GM19452 (cell line): ENCODE results near the gene SLC24A3.

Source experiments
- ATAC-seq: cut with Tn5 transposase; IDR thresholded peaks from one replicate; pipeline ENCODE4 v1.9.1; 2021; ENCODE audit not compliant: unreplicated experiment

Gene SLC24A3

DNA sequence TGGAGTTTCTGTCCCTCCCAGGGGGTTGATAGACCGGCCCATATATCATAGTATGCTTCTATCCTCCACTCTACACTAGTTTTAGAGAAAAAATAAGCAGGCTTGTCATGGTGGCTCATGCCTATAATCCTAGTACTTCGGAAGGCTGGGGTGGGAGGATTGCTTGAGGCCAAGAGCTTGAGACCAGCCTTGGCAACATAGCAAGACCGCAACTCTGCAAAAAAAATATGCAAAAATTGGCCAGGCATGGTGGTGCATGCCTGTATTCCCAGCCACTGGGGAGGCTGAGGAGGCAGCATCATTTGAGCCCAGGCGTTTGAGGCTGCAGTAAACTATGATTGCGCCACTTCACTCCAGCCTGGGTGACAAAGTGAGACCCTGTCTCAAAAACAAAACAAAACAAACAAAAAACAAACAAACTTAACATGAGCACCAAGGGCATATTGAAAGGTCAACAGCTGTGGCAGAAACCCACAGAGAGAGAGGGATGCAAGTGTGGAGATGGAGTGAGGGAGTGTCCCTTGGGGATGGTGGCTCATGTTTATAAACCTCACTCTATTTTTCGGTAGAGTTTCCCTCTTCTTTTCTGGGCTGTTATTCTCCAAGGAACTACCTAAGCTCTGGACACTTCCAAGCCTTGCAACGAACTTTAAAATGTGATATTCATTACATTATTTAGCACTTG, 24.1 kb downstream of the SLC24A3 start:
- ATAC-seq, result no peak

- no peak for ATAC-seq
These were observed 29.0 kb downstream of the SLC24A3 start for GRCh38 chr20:19241440-19241839.

- ATAC-seq, result no peak
These were observed 31.8 kb downstream of the SLC24A3 start for GRCh38 chr20:19244291-19244690.

GRCh38 chr20:19249106-19249879, 36.9 kb downstream of the SLC24A3 start:
- ATAC-seq, result no peak

GRCh38 chr20:19250346-19250745, 37.9 kb downstream of the SLC24A3 start:
- ATAC-seq, result no peak

DNA sequence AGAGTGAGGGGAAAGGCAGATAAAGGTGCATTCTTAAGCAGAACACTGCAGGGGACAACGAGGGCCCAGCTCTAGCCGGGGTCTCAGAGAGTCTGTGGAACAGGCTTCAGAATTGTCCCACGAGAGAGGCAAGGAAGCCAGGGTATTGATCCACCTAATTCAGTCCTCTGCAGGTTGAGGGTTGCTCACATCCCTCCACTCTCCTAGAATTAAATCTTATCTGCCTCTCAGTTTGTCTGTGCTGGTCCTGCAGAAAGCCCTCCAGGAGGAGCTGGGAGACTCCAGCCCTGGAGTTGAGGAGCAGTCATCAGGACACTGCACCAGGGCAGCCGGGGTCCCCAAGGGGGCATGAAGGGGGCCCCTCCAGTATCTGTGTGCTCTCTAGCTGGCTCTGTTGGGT, 39.1 kb downstream of the SLC24A3 start:
- ATAC-seq, result no peak

DNA sequence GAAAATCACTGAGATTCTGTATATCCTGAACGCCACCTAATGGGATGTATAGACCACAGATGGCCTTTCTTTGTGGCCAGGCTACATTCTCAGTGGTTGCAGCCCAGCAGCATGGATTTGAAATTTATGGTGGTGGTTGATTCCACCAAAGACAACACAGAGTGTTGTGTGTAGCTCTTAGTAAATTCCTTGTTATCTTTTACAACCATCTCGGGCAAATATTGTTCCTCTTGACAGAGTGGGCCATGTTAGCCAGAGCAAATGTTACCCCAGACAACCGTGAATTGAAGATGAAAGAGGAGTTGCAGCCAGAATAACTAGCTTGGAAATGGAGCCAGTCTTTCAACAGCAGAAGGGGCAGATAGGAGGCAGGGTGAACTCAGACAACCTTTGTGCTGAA, 39.5 kb downstream of the SLC24A3 start:
- ATAC-seq, result no peak

DNA sequence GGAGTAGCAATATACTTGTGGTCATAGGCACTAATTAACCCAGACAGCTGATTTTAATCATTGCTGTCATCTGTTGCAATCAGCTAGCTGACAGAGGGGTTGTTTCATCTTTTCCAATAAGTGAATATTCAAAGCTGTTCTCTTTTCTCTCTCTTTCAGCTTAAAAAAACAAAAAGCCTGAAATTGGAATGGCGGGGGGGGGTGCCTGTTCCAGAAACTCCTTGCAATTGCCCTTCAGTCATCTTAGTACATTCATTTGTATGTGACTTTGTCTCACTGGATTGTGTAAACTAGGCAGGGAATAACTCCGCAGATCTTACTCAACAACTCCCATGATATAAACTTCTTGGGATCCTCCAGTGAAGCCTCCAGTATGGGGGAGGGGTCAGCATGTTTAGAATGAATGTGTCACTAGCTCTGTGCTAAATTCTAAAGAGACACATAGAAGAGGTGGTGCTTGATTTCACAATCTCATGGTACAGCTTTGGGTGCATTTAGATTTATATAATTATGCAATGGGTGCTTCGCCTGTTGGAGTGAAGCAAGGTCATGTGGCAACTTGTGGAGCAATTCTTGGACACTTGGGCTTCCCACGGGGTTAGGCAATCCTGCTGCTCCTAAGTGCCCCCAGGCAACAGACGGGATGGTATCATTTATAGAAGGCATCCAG, 40.1 kb downstream of the SLC24A3 start:
- ATAC-seq, result no peak

- no peak for ATAC-seq
These were observed 40.9 kb downstream of the SLC24A3 start for GRCh38 chr20:19253316-19253715.

- no peak for ATAC-seq
These were observed 41.7 kb downstream of the SLC24A3 start for GRCh38 chr20:19253916-19254820.

DNA sequence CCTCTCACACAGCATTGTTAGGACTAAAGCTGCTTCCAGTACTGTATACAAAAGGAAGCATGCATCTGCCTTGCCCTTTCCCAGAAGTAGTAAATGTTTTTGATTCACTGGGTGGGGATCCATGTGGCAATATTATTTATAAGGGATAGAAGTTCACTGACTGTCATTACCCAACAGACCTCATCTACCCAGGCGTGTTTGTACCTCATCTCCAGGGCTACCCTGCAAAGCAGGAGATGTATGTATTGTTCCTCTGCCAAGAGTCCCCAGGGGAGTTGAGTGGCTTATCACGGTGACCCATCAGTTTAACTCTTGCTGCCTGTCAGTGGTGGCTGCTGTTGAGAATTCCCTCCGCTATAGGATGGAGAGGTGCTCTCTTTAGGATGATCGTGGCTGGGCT, 42.5 kb downstream of the SLC24A3 start:
- no peak for ATAC-seq

DNA sequence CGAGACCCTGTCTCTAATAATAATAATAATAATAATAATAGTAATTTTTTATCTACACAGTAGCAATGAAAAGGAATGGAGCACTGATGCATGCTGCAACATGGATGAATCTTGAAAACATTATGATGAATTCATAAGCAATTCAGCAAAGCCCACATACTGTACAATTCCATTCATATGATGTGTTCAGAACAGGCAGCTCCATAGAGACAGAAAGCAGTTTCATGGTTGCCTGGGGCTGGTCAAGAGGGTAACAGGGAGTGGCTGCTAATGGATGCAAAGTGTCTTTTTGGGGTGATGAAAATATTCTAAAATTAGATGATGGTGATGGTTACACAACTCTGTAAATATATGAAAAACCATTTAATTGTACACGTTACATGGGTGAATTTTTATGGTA, 43.6 kb downstream of the SLC24A3 start:
- ATAC-seq, result no peak

DNA sequence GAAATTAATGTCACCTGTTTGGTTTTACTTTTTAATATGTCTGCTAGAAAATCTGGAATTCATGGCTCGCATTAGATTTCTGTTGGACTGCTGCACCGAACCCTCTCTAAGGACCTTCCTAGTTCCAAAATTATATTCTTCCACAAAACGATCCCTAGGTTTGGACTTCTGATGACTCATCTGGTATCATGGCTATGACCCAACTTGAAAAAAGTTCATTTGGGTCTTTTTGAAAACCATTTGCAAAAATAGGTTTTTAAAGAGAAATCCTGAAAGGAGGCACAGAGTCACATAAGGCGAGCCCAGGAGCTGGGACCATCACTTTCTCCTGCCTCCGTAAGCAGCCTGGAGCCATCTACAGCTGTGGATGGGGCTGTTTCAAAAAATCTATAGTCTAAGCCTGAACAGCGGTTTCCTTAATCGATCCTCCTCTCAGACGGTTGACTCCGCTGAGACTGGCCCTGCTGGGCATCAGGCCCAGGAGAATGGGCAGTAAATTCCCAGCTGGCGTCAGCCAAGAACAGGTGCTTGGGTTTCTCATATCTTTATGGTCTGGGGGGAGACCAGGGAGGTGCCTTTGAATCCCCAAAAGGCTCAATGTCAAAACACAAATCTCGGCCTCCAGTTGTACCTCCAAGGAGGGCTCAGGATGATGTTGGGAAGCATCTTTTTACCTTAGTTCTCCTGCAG, 44.6 kb downstream of the SLC24A3 start:
- ATAC-seq, result no peak

DNA sequence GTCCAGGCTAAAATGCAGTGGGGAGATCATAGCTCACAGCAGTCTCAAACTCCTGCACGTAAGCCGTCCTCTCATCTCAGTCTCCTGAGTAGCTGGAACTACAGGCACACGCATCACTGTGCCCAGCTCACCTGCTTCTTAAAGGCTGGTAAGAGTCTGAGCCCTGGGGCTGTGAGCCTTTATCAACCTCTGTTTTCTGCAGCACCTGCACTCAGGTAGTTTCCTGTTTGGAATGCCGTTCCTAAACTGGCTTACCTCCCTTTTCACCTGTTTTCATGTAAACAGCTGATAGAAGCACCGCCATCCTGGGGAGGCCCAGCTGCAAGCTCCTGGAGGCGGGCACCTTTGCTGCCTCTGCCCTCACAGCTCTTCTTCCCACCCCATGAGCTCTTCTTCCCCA, 45.4 kb downstream of the SLC24A3 start:
- no peak for ATAC-seq

DNA sequence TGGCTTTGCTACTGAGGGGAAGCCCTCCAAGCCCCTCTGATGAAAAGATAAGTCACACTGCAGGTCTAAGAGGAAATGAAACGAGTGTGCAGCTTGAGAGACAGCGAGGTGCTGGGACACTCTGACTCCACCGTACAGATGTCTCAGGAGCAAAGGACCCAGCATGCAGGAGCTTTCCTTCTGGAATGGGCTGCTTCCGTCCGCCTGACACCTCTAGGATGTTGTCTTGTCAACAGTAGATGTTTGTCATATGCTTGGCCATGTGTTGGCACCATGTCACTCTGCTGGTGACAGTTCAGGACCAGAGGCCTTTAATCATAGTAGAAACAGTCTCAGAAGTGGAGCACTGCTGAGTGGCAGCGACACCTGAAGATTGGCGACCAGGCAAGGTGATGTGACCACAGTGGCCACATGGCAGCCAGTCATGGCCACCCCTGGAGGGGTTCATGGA, 46.7 kb downstream of the SLC24A3 start:
- no peak for ATAC-seq

- ATAC-seq, result no peak
These were observed 48.1 kb downstream of the SLC24A3 start for GRCh38 chr20:19260412-19261090.

- ATAC-seq, result no peak
These were observed 51.7 kb downstream of the SLC24A3 start for GRCh38 chr20:19264191-19264590.

DNA sequence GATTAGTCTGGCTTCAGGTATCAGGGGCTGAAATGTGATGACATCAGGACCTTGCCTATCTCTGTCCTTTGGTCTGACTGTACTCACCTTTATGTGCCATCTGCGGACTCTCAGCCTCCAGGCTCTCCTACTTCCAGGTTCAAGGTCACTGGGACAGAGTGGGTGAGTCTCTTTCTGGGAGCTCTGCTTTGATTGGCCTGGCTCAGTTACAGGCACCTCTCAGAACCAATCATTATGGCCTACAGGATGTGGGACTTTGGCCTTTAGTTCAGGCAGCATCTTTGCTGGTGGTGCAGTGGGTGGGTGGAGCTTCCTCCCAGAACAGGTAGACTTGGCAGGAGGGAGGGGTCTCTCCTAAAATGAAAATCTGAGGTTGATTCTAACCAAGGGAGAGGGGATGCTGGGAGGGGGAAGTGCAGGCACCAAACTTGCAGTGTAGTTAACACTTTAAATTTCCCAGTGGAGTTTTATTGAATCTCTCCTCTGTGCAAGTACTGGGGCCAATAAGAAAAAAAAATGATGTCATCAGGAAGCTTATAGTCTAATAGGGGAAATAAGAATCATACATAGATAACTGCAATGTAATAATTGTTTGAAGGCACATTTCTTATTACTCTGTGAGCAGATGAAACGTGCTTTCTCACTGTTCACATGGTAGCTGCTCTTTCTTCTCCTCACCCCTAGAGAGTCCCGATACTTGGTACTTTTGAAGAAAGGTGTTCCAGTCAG, 53.4 kb downstream of the SLC24A3 start:
- ATAC-seq, result no peak

DNA sequence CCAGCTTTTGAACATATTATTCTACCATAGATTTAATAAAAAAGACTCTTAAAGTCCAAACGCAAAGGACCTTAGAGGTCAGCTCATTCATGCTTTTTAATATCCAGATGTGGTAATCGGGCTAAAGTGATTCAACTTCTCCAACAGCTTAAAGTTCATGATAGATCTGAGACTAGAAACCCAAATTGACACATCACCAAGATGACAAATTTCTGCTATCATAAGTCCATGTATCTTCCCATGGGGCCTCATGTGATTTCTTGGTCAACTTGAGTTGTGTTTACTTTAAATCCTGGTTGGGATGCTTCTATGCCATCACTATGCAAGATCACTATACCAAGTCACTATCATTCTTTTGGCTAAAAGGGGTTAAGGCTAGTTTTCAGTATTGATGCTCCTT, 56.0 kb downstream of the SLC24A3 start:
- ATAC-seq, result no peak
